Central memory CD8-positive, alpha-beta T cell (primary cell): Measurements from ENCODE around the gene PSKH1.
A peak's percentile ranks its signal among the peaks of the same experiment; 100 is the strongest.

Source experiments
- ATAC-seq: fragments of 150-1000 bp; cut with Tn5 transposase; replicated peaks from 2 replicates; pipeline ENCODE4 v1.10.0; 2022; ENCODE audit warnings: mild to moderate bottlenecking, moderate FRiP score, moderate number of reproducible peaks; ENCODE audit not compliant: poor library complexity, severe bottlenecking; ENCODE audit errors: extremely low read depth
- DNase-seq, 2 donors: peaks; one replicate each; pipeline ENCODE4 v3.0.0; 2021; ENCODE audit warnings: low spot score in 2 of 2
- H3K27ac Mint-ChIP-seq: one replicate; pipeline ENCODE4 v1.8.0; 2022; ENCODE audit warnings: low read depth, mild to moderate bottlenecking, moderate library complexity, mixed read lengths
- H3K27me3 Mint-ChIP-seq: one replicate; pipeline ENCODE4 v1.8.0; 2022; ENCODE audit warnings: mixed read lengths
- H3K36me3 Mint-ChIP-seq: one replicate; pipeline ENCODE4 v1.8.0; 2022; ENCODE audit warnings: mild to moderate bottlenecking, moderate library complexity, mixed read lengths; ENCODE audit not compliant: insufficient read depth
- H3K4me1 Mint-ChIP-seq: one replicate; pipeline ENCODE4 v1.8.0; 2022; ENCODE audit warnings: mixed read lengths
- H3K4me3 Mint-ChIP-seq: one replicate; pipeline ENCODE4 v1.8.0; 2022; ENCODE audit warnings: mild to moderate bottlenecking, moderate library complexity, mixed read lengths
- H3K9me3 Mint-ChIP-seq: one replicate; pipeline ENCODE4 v1.8.0; 2022; ENCODE audit warnings: mixed read lengths

PSKH1 gene

DNA sequence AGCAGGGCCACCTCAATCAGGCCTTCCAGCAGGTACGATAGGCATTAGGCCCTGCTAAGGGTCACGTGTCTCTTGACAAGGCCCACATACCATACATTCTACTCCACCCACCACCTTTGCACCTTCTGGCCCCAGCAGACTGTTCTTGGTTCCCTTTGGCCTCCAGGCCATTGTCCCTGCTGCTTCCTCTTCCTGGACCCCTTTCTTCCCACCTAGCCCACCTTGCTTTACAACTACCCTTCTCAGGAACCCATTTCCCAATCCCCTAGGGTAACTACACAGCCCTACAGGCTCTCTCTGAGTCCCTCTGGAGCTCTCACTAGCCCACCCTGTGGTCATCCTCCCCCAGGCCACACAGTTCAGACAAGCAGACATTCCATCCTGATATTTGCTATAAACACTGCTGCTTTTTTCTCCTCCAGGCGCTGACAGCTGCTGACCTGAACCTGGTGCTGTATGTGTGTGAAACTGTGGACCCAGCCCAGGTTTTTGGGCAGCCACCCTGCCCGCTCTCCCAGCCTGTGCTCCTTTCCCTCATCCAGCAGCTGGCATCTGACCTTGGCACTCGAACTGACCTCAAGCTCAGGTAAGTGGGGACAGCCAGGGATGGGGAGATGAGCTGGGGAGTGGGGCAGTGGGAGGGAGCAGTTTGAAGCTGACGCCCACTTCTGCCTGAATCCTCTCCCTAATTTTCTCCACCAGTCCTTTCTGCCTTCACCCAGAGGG lies 9.7 kb upstream of the PSKH1 start:
- Mint-ChIP-seq H3K9me3 (no peaks in the 10 kb centered on the region), H3K4me1 (peaks cover 9% of the 10 kb centered on the region), H3K27ac (no peak overlapping the region), H3K4me3 (no peak overlapping the region), H3K36me3 (peaks cover 19% of the 10 kb centered on the region), H3K27me3 (no peaks in the 10 kb centered on the region)
- DNase-seq (no peak), ATAC-seq (peak; percentile 12)

DNA sequence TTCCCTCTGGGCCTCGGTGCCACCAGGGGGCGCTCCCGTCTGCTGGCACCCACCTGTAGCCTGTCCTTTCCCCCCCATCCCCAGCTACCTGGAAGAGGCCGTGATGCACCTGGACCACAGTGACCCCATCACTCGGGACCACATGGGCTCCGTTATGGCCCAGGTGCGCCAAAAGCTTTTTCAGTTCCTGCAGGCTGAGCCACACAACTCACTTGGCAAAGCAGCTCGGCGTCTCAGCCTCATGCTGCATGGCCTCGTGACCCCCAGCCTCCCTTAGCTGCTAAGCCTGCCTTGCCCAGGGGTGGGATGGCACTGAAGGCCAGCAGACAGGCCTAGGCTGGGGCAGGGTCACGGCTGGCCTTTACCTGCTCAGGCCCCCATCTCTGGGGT lies 9.2 kb upstream of the PSKH1 start:
- DNase-seq = peak; percentile 50 to 71
- H3K36me3 Mint-ChIP-seq = peaks cover 19% of the 10 kb centered on the region
- H3K4me3 Mint-ChIP-seq = no peak overlapping the region

DNA sequence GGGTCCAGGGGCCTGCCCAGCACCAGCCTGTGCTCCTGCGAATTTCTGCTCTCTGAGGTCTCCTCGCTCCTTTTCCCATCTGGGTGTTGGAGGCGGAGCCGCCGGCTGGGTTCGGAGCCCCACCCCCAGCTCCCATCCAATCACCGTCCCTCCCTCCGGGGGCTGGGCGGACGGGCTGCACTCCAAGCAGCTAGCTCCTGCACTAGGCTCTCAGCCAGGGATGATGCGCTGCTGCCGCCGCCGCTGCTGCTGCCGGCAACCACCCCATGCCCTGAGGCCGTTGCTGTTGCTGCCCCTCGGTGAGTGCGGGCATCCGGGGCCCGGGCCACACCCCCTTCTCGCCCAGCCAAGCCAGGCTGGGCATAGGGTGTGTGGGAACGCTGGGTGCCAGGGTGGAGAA lies 8.4 kb upstream of the PSKH1 start, which contains the start of gene NRN1L:
TSS of gene NRN1L (plus strand) at position 202 of the 400 bp plus-strand sequence. CDS start at position 221, 19 bp downstream.
- peaks cover 15% of the 10 kb centered on the region for H3K36me3 Mint-ChIP-seq
- no peak within 1 kb of the TSS for H3K4me3 Mint-ChIP-seq
- H3K27me3 Mint-ChIP-seq = no peaks in the 10 kb centered on the region
- ATAC-seq = no peak
- DNase-seq = no peak
- no peaks in the 10 kb centered on the region for H3K9me3 Mint-ChIP-seq
- peaks cover 9% of the 10 kb centered on the region for H3K4me1 Mint-ChIP-seq
- no peak within 1 kb of the TSS for H3K27ac Mint-ChIP-seq

More for the DNA sequence above, 9.2 kb upstream of the PSKH1 start:
- Mint-ChIP-seq H3K4me1 (peaks cover 9% of the 10 kb centered on the region), H3K27me3 (no peaks in the 10 kb centered on the region), H3K27ac (no peak overlapping the region), H3K9me3 (no peaks in the 10 kb centered on the region)
- peak; percentile 78 for ATAC-seq

DNA sequence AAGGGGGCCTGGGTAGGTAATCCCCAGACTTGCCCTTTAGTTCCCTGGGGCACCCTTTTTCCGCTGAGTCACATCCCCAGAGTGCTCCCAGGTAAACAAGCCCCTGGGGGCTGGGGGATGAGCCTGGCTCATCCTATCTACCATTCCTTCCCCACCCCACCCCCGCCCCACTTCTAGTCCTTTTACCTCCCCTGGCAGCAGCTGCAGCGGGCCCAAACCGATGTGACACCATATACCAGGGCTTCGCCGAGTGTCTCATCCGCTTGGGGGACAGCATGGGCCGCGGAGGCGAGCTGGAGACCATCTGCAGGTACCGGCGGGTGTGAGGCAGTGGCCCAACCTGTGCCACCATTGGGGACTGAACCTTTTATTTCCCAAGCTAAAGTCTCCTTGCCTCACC lies 7.5 kb upstream of the PSKH1 start:
- H3K27ac Mint-ChIP-seq = no peak overlapping the region
- no peak overlapping the region for H3K4me3 Mint-ChIP-seq
- H3K9me3 Mint-ChIP-seq = no peaks in the 10 kb centered on the region
- H3K36me3 Mint-ChIP-seq = peaks cover 11% of the 10 kb centered on the region
- H3K27me3 Mint-ChIP-seq = no peaks in the 10 kb centered on the region
- no peak for DNase-seq
- no peak for ATAC-seq
- H3K4me1 Mint-ChIP-seq = peaks cover 9% of the 10 kb centered on the region

DNA sequence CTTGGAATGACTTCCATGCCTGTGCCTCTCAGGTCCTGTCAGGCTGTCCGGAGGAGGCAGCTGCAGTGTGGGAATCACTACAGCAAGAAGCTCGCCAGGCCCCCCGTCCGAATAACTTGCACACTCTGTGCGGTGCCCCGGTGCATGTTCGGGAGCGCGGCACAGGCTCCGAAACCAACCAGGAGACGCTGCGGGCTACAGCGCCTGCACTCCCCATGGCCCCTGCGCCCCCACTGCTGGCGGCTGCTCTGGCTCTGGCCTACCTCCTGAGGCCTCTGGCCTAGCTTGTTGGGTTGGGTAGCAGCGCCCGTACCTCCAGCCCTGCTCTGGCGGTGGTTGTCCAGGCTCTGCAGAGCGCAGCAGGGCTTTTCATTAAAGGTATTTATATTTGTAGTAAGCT lies 7.1 kb upstream of the PSKH1 start:
- peaks cover 9% of the 10 kb centered on the region for H3K4me1 Mint-ChIP-seq
- no peaks in the 10 kb centered on the region for H3K9me3 Mint-ChIP-seq
- peaks cover 8% of the 10 kb centered on the region for H3K36me3 Mint-ChIP-seq
- H3K4me3 Mint-ChIP-seq = no peak overlapping the region
- no peaks in the 10 kb centered on the region for H3K27me3 Mint-ChIP-seq
- ATAC-seq (no peak), DNase-seq (no peak)
- H3K27ac Mint-ChIP-seq = no peak overlapping the region

DNA sequence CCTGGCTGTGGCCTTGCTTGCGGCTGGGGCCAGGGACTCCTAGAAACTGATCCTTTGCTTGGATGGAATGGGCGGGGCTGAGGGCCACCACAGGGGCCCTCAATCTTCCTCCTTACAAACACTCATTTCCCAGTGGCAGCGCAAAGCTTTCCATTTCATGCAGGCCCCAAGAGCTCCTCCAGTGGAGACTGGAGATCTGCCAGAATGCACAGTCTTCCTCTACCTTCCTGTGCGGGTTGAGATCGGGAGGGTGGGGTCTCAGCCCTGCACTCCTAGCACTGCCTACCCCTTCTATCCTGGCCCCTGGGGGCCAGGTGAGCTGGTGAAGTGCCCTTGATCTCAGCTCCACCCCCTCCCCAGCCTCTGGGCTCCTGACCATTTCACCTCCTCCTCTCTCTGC lies 6.7 kb upstream of the PSKH1 start:
- H3K36me3 Mint-ChIP-seq = peaks cover 8% of the 10 kb centered on the region
- DNase-seq = no peak
- H3K4me1 Mint-ChIP-seq = peaks cover 9% of the 10 kb centered on the region
- H3K9me3 Mint-ChIP-seq = no peaks in the 10 kb centered on the region
- no peaks in the 10 kb centered on the region for H3K27me3 Mint-ChIP-seq
- no peak overlapping the region for H3K27ac Mint-ChIP-seq
- H3K4me3 Mint-ChIP-seq = no peak overlapping the region
- no peak for ATAC-seq

DNA sequence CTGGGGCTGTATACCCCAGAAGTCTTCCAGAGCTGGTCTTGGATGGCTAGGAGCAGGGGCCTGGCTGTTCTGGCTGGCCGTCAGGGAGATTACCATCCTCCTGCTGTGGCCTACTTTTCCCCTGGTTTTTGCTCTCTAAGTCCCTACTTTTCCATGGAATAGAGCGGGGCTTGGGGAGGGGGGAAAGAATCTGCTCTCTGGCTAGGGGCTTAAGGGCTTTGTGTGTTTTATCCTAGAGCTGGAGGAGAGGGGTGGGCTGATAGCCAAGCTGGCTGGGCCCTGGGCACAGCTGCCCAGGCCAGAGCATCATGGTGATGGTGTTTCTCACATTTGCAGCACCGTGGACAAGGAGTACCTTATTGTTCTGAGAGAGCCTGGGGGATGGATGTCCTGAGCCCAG lies 4.7 kb upstream of the PSKH1 start:
- peaks cover 7% of the 10 kb centered on the region for H3K36me3 Mint-ChIP-seq
- H3K27me3 Mint-ChIP-seq = no peaks in the 10 kb centered on the region
- H3K27ac Mint-ChIP-seq = no peak overlapping the region
- no peaks in the 10 kb centered on the region for H3K9me3 Mint-ChIP-seq
- H3K4me1 Mint-ChIP-seq = peaks cover 11% of the 10 kb centered on the region
- no peak for DNase-seq
- no peak overlapping the region for H3K4me3 Mint-ChIP-seq
- ATAC-seq = no peak

DNA sequence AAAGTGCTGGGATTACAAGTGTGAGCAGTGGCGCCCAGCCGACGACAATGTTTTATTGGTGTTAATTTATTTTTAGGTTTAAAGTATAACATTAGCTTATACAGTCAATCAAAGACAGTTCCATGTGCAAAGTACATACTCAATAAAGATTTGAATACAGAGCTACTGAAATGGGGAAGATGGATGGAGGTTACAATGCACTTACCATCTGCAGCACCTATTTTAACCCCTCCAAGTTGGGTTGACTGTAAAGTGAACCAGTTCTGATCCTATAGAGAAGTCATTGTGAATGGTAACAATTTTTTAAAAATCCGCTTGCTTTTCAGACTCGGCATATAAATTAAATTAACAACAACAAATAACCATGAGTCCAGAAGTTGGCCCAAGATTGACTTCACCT lies 679 bp upstream of the PSKH1 start:
- Mint-ChIP-seq H3K36me3 (peaks cover 13% of the 10 kb centered on the region), H3K27ac (peak overlapping the region; percentile 95), H3K4me3 (peak overlapping the region; percentile 93), H3K27me3 (no peaks in the 10 kb centered on the region), H3K4me1 (peaks cover 25% of the 10 kb centered on the region), H3K9me3 (no peaks in the 10 kb centered on the region)
- DNase-seq (no peak), ATAC-seq (no peak)

DNA sequence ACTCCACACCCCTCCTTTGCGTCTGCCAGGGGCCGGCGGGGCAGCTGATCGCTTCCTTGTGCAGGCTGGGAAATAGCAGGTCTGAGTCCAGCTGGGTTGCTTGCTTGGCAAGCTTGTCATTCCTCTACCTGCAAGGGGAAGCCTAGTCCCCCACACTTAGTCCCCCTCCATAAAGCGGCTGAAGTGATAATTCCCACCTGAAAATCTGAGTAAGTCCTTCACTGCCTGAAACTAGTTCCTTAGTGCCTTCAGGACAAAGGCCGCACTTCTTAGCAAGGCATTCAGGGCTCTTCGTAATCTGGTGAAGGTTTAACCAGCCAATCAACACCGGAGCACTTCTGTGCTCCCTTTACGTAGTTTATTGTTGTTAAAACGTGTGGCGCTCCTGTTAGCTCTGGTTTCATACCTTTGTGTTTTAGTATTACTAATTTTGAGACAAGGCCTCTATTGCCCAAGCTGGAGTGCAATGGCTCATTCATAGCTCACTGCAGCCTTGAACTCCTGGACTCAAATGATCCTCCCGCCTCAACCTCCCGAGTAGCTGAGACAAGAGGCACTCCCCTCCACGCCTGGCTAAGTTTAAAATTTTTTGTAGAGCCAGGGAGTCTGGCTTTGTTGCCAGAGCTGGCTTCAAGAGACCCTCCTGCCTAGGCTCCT lies 817 bp downstream of the PSKH1 start:
- no peaks in the 10 kb centered on the region for H3K27me3 Mint-ChIP-seq
- H3K36me3 Mint-ChIP-seq = peaks cover 14% of the 10 kb centered on the region
- peaks cover 27% of the 10 kb centered on the region for H3K4me1 Mint-ChIP-seq
- H3K9me3 Mint-ChIP-seq = no peaks in the 10 kb centered on the region
- no peak for DNase-seq
- peak overlapping the region; percentile 93 for H3K4me3 Mint-ChIP-seq
- H3K27ac Mint-ChIP-seq = peak overlapping the region; percentile 95
- ATAC-seq = peak; percentile 4

DNA sequence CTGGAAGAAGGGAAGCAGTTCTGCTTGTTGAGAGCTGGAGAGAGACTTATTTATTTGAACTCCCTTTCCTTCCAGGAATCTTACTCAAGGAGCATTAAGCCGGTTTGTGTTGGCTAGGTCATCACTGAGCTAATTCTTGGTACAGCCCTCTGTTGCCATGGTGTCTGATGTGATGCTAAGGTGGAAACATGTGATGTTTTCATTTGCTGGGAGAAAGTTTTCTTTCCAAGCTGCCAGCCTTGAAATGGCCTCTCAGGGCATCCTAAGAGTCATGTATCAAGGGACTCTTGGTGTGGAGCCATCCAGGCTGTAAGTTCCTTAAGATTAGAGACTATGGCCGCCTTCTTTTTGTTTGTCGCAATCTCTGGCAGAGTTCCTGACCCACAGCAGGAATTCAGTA lies 4.2 kb downstream of the PSKH1 start:
- no peak for DNase-seq

DNA sequence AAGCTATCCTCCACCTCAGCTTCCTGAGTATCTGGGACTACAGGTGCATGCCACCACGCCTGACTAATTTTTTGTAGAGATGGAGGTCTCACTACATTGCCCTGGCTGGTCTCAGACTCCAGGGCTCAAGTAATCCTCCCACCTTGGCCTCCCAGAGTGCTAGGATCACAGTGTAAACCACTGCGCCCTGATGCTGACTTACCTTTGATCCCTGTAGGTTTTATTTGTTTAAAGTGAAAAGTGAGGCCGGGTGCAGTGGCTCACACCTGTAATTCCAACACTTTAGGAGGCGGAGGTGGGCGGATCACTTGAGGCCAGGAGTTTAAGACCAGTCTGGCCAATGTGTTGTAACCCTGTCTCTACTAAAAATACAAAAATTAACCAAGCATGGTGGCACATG lies 8.7 kb downstream of the PSKH1 start:
- H3K4me3 Mint-ChIP-seq = no peak overlapping the region
- H3K9me3 Mint-ChIP-seq = no peaks in the 10 kb centered on the region
- H3K27ac Mint-ChIP-seq = no peak overlapping the region
- no peaks in the 10 kb centered on the region for H3K27me3 Mint-ChIP-seq
- DNase-seq (no peak), ATAC-seq (no peak)
- H3K4me1 Mint-ChIP-seq = peaks cover 33% of the 10 kb centered on the region
- peaks cover 16% of the 10 kb centered on the region for H3K36me3 Mint-ChIP-seq

More for the DNA sequence above, 4.2 kb downstream of the PSKH1 start:
- ATAC-seq = no peak
- H3K9me3 Mint-ChIP-seq = no peaks in the 10 kb centered on the region
- H3K27me3 Mint-ChIP-seq = no peaks in the 10 kb centered on the region
- H3K4me1 Mint-ChIP-seq = peaks cover 40% of the 10 kb centered on the region
- H3K36me3 Mint-ChIP-seq = peaks cover 15% of the 10 kb centered on the region
- H3K27ac Mint-ChIP-seq = peak overlapping the region; percentile 44
- H3K4me3 Mint-ChIP-seq = no peak overlapping the region

DNA sequence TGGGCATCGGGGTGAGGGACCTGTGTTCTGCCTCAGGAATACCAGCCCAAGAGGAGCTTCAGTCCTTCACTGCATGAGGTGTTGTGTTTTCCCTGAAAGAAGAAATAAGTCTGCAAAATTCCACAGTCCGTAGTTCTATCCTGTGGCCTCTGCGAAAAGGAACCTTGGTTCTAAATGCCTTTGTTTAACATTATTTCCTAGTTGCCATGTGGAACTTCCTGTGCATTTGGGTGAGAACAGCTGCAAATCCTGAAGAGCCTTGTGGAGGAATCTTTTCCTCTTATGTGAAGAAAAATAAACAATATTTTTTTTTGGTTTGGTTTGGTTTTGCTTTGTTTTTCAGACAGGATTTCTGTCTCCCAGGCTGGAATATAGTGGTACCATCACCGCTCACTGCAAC lies 9.8 kb downstream of the PSKH1 start:
- Mint-ChIP-seq H3K9me3 (no peaks in the 10 kb centered on the region), H3K4me3 (no peak overlapping the region), H3K27ac (no peak overlapping the region), H3K4me1 (peaks cover 29% of the 10 kb centered on the region), H3K36me3 (peaks cover 16% of the 10 kb centered on the region), H3K27me3 (no peaks in the 10 kb centered on the region)
- ATAC-seq = no peak
- DNase-seq = no peak
